ENCODE data around the gene MAZ.

MAZ gene

GRCh38 chr16:29815793-29816693 is 9.7 kb downstream of the MAZ start, which contains the start of gene PAGR1:
Gene PAGR1 (plus strand): TSS chr16:29816152. CDS start chr16:29816526, 374 bp downstream.
- Histone ChIP-seq H4K20me1 (ENCODE audit: insufficient read depth) (no peaks in the 10 kb centered on the region), H3K4me2 (peak within 1 kb of the TSS; percentile 77), H3K27ac (peak within 1 kb of the TSS; percentile 58), H3K4me1 (ENCODE audit: low read depth, poor library complexity, severe bottlenecking) (peaks cover 59% of the 10 kb centered on the region), H3K4me3 (IDR thresholded peaks at IDR 0.05; ENCODE audit: insufficient read depth, low read depth, low read length) (peak within 1 kb of the TSS; percentile 17), H3K27me3 (ENCODE audit: insufficient read depth, low read depth) (no peaks in the 10 kb centered on the region), H3K79me2 (ENCODE audit: insufficient read depth, low read depth) (peaks cover 24% of the 10 kb centered on the region), H3K9ac (peak within 1 kb of the TSS; percentile 63), H2AFZ (ENCODE audit: low read depth) (peak within 1 kb of the TSS; percentile 62), H3K36me3 (ENCODE audit: insufficient read depth) (no peaks in the 10 kb centered on the region)
- peak; percentile 79 for TF ChIP-seq CTCF (conservative IDR thresholded peaks at IDR 0.05; ENCODE audit: low read depth, low read length)

- peak overlapping the region; percentile 77 for H3K4me2 ChIP-seq
- H3K9ac ChIP-seq = peak overlapping the region; percentile 63
- peak overlapping the region; percentile 62 for H2AFZ ChIP-seq (ENCODE audit: low read depth)
- H3K4me1 ChIP-seq (ENCODE audit: low read depth, poor library complexity, severe bottlenecking) = peaks cover 67% of the 10 kb centered on the region
- H3K79me2 ChIP-seq (ENCODE audit: insufficient read depth, low read depth) = peaks cover 24% of the 10 kb centered on the region
- H4K20me1 ChIP-seq (ENCODE audit: insufficient read depth) = no peaks in the 10 kb centered on the region
- H3K27me3 ChIP-seq (ENCODE audit: insufficient read depth, low read depth) = no peaks in the 10 kb centered on the region
- H3K27ac ChIP-seq = peak overlapping the region; percentile 58
- no peak for TF ChIP-seq CTCF (conservative IDR thresholded peaks at IDR 0.05; ENCODE audit: low read depth, low read length)
- peak overlapping the region; percentile 17 for H3K4me3 ChIP-seq (IDR thresholded peaks at IDR 0.05; ENCODE audit: insufficient read depth, low read depth, low read length)
- no peaks in the 10 kb centered on the region for H3K36me3 ChIP-seq (ENCODE audit: insufficient read depth)
Measured at GRCh38 chr16:29816694-29817441, 10.5 kb downstream of the MAZ start.

GRCh38 chr16:29818082-29818481 is 11.8 kb downstream of the MAZ start:
- no peaks in the 10 kb centered on the region for H3K36me3 ChIP-seq (ENCODE audit: insufficient read depth)
- H3K4me3 ChIP-seq (IDR thresholded peaks at IDR 0.05; ENCODE audit: insufficient read depth, low read depth, low read length) = no peak overlapping the region
- 0 out of 2 replicates have a peak overlapping the region, but pooled peaks have one; percentile 5 for H3K27ac ChIP-seq
- H3K79me2 ChIP-seq (ENCODE audit: insufficient read depth, low read depth) = peaks cover 27% of the 10 kb centered on the region
- H3K27me3 ChIP-seq (ENCODE audit: insufficient read depth, low read depth) = no peaks in the 10 kb centered on the region
- H3K9ac ChIP-seq = no peak overlapping the region
- no peak overlapping the region for H2AFZ ChIP-seq (ENCODE audit: low read depth)
- no peak for TF ChIP-seq CTCF (conservative IDR thresholded peaks at IDR 0.05; ENCODE audit: low read depth, low read length)
- peak overlapping the region; percentile 77 for H3K4me2 ChIP-seq
- H4K20me1 ChIP-seq (ENCODE audit: insufficient read depth) = no peaks in the 10 kb centered on the region
- peaks cover 66% of the 10 kb centered on the region for H3K4me1 ChIP-seq (ENCODE audit: low read depth, poor library complexity, severe bottlenecking)

GRCh38 chr16:29819506-29819905 is 13.2 kb downstream of the MAZ start:
- TF ChIP-seq CTCF (conservative IDR thresholded peaks at IDR 0.05; ENCODE audit: low read depth, low read length) = no peak
- Histone ChIP-seq H3K36me3 (ENCODE audit: insufficient read depth) (no peaks in the 10 kb centered on the region), H4K20me1 (ENCODE audit: insufficient read depth) (no peaks in the 10 kb centered on the region), H3K27ac (no peak overlapping the region), H3K4me1 (ENCODE audit: low read depth, poor library complexity, severe bottlenecking) (peaks cover 65% of the 10 kb centered on the region), H3K9ac (no peak overlapping the region), H3K79me2 (ENCODE audit: insufficient read depth, low read depth) (peaks cover 27% of the 10 kb centered on the region), H3K4me3 (IDR thresholded peaks at IDR 0.05; ENCODE audit: insufficient read depth, low read depth, low read length) (no peak overlapping the region), H3K4me2 (peak overlapping the region; percentile 65), H2AFZ (ENCODE audit: low read depth) (no peak overlapping the region), H3K27me3 (ENCODE audit: insufficient read depth, low read depth) (no peaks in the 10 kb centered on the region)
